Fibroblast of skin of right biceps (primary cell): ENCODE results near the gene NUDCD3.

ENCODE experiments used
- DNase-seq: peaks from one replicate; pipeline ENCODE4 v3.0.0-alpha.2; 2013

The NUDCD3 gene

DNA sequence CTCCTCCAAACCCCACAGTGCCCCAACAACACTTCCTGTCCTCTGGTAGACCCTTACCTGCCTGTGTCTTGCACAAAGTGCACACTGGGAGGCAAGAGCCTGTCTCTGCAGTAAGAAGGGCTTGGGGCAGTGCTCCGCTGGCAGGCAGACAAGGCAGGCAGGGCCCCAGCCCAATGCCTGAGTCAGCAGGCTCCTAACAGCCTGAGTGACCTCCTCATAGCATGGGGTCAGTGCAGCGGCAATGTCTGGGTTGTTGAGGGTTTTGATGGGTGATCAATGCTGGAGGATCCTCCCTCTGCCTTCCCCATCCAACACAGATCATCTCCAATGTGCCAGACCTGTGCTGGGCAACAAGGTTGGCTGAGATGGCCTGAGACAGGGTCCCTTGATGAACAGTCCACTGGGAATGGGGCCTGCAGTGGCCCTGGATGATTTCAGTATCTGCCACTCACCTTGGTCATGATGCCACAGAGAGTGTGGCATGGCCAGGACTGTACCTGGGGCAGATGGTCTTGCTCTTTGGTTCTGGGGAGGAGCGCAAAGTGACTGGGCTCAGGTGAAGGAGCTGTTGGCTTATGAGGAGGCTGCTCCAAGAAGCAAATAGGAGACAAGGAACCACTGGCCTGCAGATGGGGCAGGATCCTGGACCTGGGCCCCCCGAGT is 109.5 kb downstream of the NUDCD3 start:
- DNase-seq = no peak

DNA sequence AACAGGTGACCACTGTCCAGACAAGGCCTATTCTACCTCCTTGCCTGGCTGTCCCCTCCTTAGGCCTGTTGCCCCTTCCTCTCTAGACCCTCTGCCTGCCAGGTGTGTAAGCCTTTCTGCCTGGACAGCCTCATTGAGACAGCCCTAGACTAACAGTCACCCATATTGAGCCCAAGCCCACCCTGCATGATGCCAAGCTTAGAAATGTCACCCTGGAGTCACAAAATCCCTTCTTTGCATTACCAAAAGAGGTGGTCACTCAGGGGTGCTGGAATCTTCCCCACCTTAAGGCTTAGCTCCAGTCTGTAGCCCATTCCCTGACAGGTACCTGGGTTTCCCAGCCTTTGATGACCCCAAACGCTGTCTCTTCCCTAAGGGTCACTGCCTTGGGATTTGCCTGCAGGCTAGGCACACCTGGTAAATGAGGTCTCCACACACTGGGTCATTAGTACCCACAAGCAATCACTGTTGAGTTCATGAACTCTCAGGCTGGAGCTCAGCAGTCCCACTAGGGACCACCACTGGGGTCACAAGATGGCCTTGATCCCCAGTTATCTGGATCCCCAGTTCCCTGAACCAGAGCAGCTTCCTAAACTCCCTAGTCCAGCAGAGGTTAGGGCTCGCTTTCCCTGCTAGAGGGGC is 110.1 kb downstream of the NUDCD3 start:
- DNase-seq = no peak

DNA sequence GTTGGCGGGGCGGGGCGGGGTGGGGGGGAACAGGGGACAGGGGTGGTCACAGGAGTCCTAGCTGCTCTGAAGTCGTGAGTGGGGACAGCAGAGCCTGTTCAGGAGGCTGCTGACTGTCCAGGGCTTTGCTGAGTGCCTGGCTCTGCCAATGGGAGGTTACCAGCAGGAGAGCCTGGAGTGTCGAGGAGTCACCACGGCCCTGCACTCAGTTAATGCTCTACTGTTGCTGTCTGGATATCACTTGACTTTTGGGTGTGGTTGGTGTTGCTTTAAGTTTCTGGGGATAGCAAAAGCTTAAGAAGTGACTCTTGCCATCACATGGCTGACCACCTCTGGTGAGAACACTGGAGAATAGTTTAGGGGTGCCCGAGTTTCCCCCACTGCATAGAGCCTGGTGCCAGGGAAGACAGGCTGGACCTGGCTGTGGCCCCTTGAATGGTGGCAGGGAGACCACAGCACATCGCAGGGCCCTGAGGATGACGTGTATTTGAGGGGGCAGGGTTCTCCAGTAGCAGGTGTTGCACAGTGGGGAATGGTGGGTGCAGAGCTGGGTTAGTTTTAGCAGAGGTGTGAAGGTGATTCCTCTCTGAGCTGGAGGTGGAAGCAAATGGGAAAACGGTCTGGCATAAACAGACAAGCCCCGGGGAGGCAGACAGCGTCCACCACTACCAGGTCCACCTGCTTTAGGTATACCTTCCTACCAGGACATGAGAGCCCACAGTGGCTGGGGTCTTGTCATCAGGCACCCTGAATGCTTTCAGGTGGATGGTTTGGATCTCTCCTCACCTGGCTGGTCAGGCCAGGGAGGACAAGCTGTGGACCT is 110.9 kb downstream of the NUDCD3 start:
- DNase-seq = no peak

DNA sequence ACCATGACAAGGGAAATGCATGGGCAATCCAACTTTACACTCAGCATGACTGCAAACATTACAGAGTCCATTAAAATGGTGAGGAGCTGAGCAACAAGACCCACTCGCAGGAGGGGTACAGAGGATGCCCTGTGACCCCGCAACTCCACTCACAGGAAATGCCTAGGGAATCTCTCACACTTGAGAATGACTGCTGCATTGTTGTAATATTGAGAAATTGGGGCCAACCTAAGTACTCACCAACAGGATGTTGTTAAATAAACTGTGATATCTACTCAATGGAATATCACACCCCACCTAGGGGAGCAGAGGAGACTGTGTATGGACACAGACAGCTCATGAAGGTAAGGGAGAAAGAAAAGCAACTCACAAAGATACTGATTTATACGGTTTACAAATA is 111.7 kb downstream of the NUDCD3 start:
- peak; percentile 85 for DNase-seq

DNA sequence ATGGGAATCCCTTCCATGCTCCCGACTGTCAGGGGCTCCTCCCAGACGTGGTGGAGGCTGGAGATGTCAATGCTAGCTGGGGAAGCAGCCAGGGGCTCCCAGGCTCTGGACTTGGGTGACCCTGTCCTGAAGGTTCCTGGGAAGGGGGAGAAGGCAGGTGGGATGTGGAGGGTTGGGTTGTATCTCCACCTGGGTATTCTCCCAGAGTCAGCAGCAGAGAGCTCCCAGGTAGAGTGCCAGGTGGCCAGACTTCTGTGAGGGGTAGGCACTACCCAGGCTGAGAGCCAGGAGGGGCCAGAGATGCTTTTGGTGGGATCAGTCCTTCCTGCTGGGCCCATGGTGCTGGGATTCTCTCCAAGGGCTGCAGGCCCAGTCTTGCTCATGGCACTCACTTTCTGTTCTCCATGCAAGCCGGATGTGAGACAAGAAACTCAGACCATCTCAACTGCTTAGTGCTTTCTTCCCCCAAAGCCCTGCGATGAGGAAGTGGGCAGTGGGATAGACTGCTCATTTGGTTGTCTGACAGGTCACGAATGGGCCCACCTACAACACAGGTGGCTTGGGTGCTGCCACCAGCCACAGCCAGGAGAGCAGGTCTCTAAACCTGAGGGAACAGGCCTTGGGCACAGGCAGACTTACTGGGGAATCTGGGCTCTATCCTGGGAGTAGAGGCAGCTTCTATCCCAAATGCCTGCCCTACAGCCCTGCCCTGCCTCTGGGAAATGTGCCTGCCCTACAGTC is 112.6 kb downstream of the NUDCD3 start:
- no peak for DNase-seq

DNA sequence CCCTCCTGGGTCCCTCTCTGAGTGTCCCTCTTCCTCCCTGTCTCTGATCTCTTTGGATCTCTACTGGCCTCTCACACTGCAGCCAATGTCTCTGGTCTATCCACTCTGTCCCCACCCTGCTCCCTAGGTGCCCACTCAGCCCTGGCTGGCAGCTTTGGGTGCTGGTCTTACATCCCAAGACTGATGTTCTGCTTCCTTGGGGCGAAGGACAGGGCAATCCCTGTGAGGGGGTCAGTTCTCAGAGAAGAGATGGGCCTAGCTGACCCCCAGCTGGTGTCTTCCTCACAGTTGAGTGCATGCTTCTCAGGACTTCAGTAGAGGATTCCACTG is 113.4 kb downstream of the NUDCD3 start:
- no peak for DNase-seq

DNA sequence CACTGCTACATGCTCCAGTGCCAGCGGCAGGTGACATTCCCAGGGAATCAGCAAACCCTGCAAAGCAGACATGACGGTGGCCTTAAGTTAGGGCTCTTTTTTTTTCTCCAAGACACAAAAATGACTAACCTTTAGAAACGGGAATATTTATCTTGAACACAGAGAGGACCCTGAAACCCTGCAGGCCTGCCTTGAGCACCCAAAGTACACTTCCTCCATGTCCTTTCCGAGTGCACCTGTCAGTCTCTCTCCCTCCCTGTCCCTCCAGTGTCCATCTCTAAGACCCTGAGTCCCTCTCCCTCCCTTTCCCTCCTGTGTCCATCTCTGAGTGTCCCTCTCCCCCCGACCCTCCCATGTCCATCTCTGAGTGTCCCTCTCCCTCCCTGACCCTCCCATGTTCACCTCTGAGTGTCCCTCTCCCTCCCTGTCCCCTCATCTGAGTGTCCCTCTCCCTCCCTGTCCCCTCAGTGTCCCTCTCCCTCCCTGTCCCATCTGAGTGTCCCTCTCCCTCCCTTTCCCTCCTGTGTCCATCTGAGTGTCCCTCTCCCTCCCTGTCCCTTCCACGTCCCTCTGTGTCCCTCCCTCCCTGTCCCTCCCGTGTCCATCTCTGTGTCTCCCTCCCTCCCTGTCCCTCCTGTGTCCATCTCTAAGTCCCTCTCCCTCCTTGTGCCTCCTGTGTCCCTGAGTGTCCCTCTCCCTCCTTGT is 113.9 kb downstream of the NUDCD3 start:
- DNase-seq = no peak

DNA sequence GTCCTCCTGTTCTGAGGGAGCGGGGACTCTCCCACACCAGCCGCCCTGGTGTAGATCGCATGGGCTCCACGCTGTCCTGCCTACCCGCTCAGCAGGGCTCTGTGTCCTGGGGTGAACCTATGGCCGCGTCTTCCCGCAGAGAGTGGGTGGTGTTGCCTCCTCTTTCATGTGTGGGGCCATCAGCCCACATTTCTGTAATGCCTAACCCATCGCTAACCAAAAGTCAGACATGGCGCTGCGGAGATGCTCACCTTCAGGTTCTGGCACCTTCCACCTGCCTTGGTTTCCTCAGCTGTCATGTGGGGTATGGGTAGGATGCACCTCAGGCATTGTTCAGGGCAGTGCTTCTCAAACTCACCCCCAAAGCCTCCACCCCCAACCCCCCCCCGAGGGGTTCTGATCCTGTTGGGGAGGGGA is 114.5 kb downstream of the NUDCD3 start:
- no peak for DNase-seq

DNA sequence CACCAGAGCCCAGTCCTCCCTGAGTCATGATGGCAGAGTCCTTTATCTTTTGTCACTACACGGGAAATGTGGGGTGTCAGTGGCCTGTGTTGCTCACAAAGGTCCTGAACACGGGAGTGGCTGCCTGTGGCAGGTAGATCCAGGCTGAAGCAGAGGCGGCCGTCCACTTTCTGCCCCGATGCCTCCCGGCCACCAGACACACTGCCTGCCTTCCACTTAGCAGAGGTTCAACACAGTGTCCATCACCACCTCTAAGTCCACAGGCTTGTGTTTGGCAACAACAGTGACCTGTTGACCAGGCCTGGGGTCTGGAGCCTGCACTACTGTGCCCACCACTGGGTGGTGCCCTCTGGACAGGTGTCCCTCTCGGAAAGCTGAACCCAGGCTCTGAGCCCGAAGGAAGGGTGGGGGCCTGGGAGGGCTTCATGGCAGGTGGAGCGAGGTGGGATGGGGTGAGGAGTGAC is 115.2 kb downstream of the NUDCD3 start:
- DNase-seq = no peak

DNA sequence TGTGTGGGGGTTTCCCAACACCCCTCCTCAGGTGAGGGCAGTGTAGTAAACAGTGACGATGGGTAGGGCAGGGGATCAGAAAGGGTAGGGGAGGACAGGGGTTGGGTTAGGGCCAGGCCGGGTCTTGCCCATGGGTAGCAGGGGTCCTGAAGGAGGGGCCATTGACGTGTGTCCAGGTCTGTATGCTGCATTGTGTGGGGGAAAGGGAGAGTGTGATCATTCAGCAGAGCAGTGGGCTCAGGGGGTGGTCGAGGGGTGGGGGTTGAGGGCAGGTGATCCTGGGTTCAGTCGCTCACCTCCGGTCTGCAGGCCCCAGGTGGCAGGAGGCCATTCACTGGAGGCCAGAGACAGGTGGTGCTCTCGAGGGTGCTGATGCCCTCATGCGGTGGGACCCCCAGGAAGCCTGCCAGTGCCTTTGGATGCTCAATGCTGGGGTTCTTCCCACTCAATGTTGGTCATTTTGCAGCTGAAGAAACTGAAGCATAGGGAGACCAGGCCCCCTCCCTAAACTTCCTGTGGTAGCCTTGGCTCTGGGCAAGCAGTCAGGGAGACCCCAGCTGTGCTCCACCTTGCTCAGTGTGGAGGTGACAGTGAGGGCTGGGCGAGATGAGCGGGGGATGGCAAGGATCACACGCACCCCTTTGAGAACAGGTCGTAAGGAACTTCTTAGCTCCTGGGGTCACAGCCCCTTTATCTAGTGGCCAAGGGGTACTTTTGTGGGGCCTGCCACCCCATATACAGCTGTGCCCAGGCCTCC is 116.3 kb downstream of the NUDCD3 start:
- DNase-seq = no peak

DNA sequence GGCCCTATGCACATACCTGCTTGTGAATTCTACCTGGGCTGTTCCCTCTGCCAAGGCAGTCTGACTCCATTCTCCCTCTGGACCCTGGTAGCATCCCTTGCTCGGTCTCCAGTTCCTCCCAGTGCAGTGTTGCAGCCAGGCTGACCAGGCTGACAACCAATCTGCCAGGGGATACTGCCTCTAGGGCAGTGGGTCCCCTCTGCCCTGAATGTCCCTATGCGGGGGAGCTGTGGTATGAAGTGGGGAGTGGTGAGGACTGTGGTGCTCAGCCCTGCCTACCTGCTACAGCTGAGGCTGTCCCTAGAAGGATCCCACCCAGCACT is 117.1 kb downstream of the NUDCD3 start:
- DNase-seq = no peak

DNA sequence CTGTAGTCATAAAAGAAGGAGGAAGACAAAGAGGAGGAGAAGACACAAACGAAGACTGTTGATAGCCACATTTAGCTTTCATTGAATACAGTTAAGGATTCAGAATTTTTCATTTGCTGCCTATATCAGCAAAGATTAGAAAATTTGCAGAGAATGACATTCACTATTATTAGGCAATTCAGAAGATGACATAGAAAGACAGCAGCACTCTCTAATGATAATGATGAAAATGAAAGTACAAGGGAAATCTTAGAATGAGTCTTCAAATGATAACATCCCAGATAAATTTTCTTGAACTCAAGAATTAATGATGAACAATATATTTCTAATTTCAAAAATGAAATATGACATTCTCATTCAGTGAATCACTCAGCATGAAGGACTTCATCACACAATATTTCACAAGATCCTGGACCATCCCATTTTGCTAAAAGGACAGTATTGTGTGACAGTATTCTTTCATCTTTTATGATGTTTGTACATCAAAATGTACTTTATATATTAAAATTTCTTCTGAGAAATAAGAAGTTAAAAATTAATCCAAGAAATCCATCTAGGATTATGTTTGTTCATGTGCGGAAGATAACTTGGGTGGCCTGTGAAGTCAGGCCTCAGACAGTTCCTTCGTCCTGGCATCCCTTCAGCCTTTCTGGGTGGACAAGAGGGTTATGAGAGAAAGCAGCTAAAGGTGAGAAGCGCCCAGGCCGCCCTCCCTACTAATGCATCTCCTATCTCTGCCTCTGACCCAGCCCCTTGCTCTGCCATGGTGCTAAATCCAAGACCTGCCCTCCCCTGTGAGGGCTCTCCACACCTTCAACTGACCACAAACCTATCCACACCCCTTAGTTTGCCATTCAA is 117.7 kb downstream of the NUDCD3 start:
- peak; percentile 35 for DNase-seq

DNA sequence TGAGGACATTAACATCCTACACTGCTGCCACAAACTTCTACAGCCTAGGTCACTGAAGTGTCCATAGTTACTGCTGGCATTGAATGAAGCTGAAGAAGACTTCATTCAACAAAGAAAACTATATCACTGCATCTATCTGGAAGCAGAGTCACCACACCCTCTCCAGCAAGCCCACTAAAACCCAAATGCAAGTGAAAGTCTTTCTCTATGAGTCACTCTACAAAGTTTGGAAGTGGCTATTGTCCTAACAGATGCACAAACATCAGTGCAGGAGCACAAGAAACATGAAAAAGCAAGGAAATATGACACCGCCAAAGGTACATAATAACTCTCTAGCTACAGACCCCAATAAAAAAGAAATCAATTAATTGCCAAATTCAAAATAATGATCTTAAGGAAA is 121.6 kb downstream of the NUDCD3 start:
- DNase-seq = no peak

DNA sequence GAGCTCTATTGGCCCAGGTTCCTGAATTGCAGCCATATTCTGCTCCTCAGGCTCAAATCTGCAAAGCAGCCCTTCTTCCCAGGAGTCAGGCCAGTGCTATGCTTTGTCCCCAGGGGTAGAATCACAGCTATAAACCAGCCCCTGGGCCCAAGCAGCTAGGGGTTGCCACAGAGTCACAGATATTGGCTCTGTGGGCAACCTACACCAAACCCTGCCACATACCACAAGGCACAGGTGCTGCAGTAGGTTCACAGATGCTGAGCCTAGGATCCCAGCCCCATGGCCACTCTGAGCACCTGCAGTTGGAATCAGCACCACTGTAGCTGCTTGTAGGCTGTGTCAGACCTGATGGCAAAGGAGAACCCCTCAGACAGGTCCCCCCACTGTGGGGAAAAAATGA is 122.0 kb downstream of the NUDCD3 start:
- DNase-seq = no peak

DNA sequence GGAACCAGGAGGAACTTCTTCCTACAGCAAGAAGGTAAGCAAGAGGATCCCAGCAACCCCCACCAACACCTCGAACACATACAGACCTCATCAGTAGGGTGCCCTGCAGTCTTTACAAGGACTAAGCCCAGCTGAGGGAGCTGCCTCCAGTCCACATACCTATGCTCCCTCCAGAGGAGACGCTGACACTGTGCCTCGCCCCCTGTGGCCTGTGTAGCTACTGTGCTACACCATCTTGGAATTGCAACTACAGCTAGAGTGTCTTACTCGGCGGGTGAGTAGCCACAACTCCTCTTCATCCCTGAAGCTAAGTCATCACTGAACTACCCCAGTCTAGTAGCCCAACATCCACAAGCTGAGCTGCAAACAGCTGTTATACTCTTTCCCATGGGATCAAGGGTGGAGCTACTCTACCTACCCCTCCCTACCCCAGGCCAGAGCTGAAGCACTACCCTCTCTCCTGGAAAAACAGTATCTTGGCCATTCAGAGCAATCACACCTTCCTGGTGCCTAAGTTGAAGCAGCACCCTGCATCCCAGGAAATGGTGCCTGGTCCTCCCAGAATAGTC is 122.9 kb downstream of the NUDCD3 start:
- DNase-seq = no peak

DNA sequence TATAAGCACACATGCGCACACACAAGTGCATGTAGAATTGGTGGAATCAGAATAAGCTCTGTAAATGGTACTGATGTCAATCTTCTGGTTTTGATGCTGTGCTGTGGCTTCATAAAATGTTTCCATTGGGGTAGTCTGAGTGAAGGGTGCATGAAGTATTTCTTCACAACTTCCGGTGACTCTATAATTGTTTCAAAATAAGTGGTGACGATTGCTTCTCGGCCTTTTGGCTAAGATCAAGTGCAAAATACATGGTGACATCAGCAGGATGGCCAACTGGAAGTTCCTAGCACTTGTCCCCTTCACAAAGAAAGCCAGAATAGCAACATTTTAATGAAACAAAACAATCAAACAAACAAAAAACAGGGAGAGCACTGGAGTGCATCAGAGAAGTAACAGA is 123.5 kb downstream of the NUDCD3 start:
- no peak for DNase-seq

DNA sequence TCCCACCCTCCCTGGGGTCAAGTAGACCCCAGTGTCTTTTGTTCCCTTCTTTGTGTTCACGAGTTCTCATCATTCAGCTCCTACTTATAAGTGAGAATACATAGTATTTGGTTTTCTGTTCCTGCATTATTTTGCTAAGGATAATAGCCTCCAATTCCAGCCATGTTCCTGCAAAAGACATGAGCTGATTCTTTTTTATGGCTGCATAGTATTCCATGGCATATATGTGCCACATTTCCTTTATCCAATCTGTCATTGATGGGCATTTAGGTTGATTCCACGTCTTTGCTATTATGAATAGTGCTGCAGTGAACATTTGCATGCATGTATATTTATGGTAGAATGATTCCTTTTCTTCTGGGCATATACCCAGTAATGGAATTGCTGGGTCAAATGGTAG is 136.8 kb downstream of the NUDCD3 start:
- DNase-seq = no peak

DNA sequence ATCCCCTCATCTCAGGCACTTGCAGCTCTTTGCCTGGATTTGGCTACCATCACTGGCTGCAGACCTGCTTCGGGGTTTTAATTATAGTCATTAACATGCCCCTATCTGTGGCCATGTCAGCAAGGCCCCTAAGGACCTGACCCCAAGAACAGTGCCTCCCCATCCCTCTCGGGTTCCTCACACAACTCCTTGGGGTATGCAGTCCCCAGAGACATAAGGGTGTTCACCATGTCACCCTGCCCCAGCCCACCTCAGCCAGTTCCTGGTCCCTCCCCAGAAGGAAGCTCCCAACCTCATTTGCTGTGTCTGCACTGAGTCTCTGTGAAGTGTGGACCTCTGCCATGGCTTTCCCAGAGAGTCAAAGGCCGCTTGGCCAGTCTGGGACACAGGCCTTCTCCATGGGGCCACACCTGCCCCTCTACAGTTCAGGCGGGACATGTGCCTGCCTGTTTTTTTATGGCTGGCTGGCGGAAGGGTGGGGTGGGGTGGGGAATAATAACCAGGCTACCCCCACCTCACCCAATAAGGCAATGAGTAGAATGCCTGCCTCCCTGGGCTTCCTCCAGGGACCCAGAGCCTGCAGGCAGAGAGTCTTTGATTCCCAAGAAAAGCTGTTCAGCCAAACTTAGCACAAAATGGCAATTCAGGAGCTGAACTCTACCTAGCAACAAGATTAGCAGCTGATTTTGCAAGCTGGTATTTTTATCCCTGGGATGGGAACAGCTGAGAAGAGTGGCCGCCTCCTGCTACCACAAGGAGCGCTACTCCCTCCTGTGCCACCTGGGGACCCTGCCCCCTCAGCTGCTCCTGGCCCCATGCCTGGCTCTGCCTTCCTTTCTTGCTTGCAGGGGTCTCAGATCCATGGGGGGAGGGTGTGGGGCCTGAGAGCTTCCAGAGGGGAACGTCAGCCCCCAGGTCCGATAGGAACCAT is 141.3 kb downstream of the NUDCD3 start:
- DNase-seq = no peak

DNA sequence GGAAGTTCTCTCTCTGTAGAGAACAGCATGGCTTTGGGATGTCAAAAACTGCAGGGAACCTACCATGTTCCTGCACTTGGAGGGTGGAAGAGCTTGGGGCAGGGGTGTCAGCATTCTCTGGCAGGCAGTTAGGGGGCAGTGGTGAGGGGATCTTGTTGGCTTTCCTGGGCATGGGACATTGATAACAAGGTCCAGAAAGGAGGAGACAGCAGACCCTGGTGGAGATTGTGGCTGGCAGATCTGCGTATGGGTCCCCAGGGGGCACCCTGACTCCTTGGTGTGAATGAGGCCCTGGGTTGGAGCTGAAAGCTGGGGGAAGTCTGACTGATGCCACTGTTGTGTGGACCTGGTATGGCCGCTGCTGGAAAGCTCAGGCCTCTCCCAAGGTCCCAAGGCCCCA is 142.2 kb downstream of the NUDCD3 start:
- DNase-seq = peak; percentile 40
